Endometrial microvascular endothelial cells (primary cell): Measurements from ENCODE around the gene GSTT4. TPM values are rescaled to one million over a fixed set of nuclear protein-coding genes. Genes with fewer than 3 reads are reported as not detected.
"Not testable (repeated sequence)": the region's sequence is repeated elsewhere in the genome, so short reads cannot be mapped to it uniquely, and the experiment has no call there.

Experiments
- in situ Hi-C: cut with HindIII; loops from 2 replicates; pipeline ENCODE4 v1.10.0; 2017; ENCODE audit warnings: low sequenced_read_pairs, low pct_unique_long_range_greater_than_20kb; ENCODE audit errors: inconsistent ontology term
- total RNA-seq: library from RNA; depleted of rRNA; stranded (reverse); fragments of >200 nt; gene quantifications from one replicate; pipeline ENCODE4 v1.2.3, GENCODE V29; 2015; ENCODE audit errors: inconsistent ontology term

Gene GSTT4
- total RNA-seq, 1 donor from 2014 or later, result not detected

DNA sequence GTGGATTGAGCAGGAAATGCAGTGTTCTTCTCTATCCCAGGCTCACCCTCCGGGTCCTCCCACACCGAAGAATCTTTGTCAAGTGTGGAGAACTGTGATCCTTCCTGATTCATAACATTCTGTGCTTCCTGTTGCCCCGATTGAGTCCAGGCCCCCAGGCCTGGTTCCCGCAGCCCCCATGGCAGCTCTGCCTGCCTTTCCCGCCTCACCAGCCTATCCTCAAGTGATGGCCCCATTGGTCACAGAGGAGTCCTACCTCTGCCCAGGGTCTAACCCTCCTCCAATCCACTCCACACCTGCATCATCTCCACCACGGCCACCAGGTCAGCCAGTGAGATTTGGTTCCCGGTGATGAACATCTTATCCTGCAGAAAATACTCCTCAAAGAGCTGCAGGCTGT is 5.5 kb downstream of the GSTT4 start:
- in situ Hi-C loops, result not testable (repeated sequence)

- in situ Hi-C loops, result no loop called here
Observed at GRCh38 chr22:23997092-23997491, 8.2 kb downstream of the GSTT4 start.

- in situ Hi-C loops, result not testable (repeated sequence)
Observed at GRCh38 chr22:23993581-23994177, 11.6 kb downstream of the GSTT4 start.

DNA sequence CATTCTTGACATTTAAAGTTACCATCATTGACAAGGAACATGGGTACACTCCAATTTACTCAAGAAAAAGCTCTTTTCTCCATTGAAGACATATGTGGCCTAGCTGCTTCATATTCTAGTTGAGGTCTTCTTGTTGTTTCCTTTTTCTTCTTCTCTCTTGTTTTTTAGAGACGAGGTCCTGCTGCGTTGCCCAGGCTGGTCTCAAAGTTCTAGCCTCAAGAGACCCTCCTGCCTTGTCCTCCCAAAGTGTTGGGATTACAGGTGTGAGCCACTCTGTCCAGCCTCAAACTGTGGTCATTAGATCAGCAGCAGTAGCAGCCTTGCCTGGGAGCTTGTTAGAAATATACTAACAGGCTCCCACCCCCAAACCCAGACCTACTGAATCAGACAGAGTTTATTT is 12.2 kb downstream of the GSTT4 start:
- in situ Hi-C loops, result not testable (repeated sequence)

DNA sequence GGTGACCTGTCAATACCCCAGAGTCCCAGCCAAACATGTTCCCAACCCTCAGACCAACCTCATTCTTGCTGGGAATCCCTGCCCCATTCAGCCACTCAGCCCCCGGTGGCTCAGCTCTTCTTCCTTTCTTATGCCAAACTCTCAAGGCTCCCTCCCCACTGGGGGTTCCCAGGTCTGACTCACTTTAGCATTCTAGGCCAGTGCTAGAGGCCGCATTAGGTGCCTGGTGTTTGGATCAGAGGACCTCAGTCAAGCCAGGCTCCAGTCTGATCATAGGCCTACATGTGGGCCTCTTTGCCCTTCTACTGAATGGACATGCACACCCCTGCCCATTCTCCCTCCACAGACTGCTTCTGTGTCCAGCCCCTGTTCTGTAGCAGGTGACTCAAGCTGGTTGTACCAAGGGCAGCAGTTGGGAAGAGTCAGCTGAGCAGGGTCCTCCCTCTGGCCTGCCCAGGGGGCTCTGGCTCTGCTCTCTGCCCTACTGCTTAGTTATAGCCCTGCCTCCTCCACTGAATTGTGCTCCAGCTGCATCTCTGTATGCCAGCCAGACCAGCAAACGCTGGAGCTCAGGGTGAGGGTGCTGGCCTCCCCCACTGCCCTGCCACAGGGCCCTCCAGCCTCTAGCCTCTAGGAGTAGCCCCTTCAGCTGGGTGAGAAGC is 15.5 kb downstream of the GSTT4 start:
- in situ Hi-C loops, result not testable (repeated sequence)

DNA sequence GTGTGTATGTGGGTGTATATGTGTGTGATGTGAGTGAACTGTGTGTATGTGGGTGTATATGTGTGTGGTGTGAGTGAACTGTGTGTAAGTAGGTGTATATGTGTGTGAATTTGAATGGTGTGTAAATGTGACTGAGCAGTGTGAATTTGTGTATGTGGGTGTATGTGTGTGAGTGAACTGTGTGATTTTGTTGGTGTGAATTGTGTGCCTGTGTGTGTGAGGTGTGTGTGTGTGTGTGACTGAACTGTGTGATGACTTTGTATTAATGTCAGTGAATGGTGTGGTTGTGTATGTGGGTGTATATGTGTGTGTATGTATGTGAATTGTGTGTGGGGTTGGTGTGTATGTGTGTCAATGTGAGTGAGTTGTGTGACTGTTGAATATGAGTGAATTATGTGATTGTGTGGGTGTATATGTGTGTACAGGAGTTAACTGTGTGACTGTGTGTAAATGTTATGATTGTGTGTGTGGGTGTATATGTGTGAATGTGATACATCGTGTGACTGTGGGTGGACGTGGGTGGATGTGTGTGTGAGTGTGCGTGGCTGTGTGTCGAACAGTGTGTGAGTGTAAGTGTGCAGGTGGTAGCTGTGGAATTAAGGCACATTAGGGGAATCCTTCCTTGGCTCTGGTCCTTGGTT is 18.6 kb downstream of the GSTT4 start:
- in situ Hi-C loops, result not testable (repeated sequence)

DNA sequence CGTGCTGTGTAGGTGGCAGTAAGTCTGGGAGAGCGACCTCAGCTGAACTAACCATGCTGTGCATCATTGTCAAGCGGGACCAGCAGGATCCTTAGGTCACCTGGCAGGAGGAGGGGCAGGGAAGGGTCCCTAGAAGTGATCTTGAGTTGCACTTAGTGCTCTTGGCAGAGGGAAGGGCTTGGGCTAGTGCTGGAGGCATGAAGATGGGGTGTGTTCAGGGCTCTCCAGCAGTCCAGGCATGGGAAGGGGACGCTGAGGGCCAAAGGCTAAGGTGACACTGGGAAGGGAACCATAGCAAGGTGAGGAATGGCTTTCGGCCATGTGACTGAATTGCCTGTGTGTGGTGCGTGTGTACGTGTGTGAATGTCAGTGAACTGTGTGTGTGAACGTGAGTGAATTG is 19.2 kb downstream of the GSTT4 start:
- in situ Hi-C loops, result not testable (repeated sequence)

DNA sequence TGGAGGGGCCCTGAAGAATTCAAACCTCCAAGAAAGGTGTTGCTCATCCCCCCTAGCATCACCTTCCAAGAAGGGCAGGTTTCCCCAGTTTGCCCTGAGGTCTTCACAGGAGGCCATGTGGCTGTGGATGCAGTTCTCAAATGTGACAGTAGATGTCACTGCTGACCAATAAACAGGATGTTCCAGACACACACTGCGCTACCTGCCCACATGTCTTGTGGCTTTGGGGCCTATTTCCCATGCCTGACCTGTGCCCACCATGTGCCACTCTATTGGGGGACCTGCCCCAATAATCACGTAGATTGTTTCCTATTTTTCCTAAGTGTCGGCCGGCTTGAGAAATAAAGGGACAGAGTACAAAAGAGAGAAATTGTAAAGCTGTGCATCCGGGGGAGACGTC is 20.8 kb downstream of the GSTT4 start:
- in situ Hi-C loops, result no loop called here

DNA sequence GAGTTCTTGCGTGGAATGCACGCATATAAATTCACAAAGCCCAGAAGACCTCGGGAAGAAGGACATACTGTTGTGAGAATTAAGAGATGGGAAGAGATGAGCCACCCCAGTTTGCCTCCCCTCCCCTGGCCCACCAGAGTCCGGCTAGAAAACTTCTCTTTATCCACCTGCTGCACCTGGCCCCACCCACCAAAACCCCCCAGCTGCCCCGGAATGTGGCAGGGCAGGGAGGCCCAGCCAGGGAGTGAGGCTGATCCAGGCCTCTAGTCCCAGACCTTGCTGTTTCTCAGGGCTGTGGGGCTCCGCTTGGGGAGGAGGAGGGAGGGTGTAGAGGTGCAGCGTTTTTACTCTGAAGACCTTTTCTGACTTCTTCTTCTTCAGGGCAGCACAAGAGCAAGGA is 24.7 kb downstream of the GSTT4 start:
- in situ Hi-C loops, result not testable (repeated sequence)

DNA sequence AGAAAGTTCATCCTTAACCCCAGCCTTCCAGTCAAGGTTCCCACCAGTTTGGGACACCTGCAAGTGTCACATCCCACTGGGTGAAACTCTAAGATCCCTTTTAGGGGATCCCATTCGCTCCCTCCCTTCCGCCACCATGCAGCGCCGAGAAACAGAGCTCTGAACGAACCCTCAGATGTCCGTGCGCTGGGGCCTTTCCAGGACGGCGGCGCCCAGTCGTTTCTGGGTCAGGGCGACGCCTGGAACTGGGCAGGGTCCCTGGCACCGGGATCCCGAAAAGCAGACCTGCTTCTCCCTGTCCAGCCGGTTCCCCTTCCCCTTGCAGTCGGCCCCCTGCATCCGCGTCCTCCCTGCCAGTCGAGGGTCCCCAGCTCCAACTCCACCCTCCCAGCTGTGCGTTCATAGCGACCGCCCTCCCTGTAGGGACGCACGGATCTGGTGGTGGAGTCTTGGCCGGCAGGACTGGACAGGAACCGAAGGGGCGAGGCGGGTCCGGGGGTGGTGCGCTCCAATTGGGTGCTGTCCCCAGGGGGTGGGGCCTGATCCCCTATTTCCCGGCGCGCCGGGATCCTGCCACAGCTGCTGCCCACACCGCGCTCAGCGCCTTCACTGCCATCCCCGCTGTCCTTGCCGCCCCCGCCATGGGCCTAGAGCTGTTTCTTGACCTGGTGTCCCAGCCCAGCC is 25.6 kb downstream of the GSTT4 start, which contains the start of gene GSTT2:
TSS of gene GSTT2 (plus strand) at position 578 of the 684 bp plus-strand sequence.
- in situ Hi-C loops, result not testable (repeated sequence)

DNA sequence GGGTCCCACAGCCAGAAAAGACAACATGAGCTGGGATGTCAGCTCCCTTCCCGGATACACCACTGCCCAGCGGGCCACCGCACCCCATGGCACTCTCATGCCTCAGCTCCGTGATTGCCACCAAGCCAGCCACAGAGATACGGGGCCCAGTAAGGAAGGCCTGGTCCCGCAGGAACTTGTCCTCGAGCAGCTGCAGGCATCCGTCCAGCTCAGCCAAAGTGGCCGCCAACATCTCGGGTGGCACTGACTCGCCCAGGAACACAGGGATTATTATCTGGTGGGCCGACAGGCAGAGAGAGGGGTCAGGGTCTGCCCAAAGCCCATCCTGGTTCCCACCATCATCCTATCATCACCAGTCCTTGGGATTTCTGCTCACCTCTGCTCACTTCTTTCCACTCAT is 27.9 kb downstream of the GSTT4 start:
- in situ Hi-C loops, result not testable (repeated sequence)

- in situ Hi-C loops, result not testable (repeated sequence)
Observed at GRCh38 chr22:23974836-23975352, 30.4 kb downstream of the GSTT4 start.

GRCh38 chr22:23974345-23974744 is 30.9 kb downstream of the GSTT4 start, which contains the start of gene DDT:
Gene DDT (minus strand): TSS chr22:23974441. CDS start chr22:23974414, 27 bp downstream.
- in situ Hi-C loops, result not testable (repeated sequence)

DNA sequence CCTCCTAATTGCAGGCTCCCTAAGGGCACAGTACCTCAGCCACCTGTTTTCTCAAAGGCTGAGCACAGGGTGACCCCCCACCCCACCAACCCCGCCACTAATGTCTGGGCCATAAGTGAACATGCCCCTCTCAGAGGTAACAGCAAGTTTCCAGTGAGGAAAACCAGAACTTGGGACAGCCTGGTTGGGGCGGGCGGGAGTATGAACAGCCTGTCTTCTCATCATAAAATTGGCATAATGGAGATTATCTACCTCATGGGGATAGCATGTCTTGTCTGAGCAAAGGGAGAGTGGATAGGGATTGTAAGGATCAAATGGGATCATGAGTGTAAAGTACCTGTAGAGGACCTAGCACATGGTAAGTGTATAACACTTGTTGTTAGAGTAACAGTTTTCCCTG is 33.3 kb downstream of the GSTT4 start:
- in situ Hi-C loops, result not testable (repeated sequence)

- in situ Hi-C loops, result no loop called here
Observed at GRCh38 chr22:23970816-23971486, 34.3 kb downstream of the GSTT4 start.

- in situ Hi-C loops, result no loop called here
Observed at GRCh38 chr22:23970201-23970641, 35.0 kb downstream of the GSTT4 start.

- in situ Hi-C loops, result no loop called here
Observed at GRCh38 chr22:23969071-23969470, 36.2 kb downstream of the GSTT4 start.

- in situ Hi-C loops, result not testable (repeated sequence)
Observed at GRCh38 chr22:23966568-23966967, 38.7 kb downstream of the GSTT4 start, which contains the start of gene DDTL. Gene DDTL (plus strand): TSS chr22:23966888. CDS start chr22:23966915, 27 bp downstream.

- in situ Hi-C loops, result not testable (repeated sequence)
Observed at GRCh38 chr22:23966094-23966493, 39.2 kb downstream of the GSTT4 start.
